HepG2 (cell line): ENCODE measurements around the gene SLC35F3. TPM values are rescaled to one million over a fixed set of nuclear protein-coding genes. Genes with fewer than 3 reads are reported as not detected.

Experiments
- ATAC-seq: fragments of 200-7000 bp; cut with Tn5 transposase; 3 replicates; pipeline ENCODE4 v1.9.1; 2020; ENCODE audit warnings: mild to moderate bottlenecking, moderate library complexity
- BruUV-seq: library from RNA; stranded (reverse); fragments of 400-500 nt; replicated peaks from 2 replicates; lab custom pipeline; 2021; lab: Mats Ljungman, UMichigan
- CTCF ChIA-PET: fragments of 300-600 bp; formaldehyde crosslinking; extraction: SDS; loops from one replicate; lab custom pipeline; 2021; ENCODE audit warnings: low total read pairs, inconsistent platforms, low intra/inter-chr PET ratio; lab: Yijun Ruan, JAX
- POLR2A ChIA-PET: fragments of 350-600 bp; sonication (Branson Sonifier 250); formaldehyde crosslinking; loops from one replicate; lab custom pipeline; 2020; ENCODE audit warnings: antibody characterized with exemption, inconsistent platforms; lab: Yijun Ruan, JAX
- DNase-seq: peaks from one replicate; pipeline ENCODE4 v3.0.0-alpha.2; 2015; ENCODE audit warnings: low spot score
- FAIRE-seq: peaks from 3 replicates; lab custom pipeline; 2011; peaks lifted over from hg19 to GRCh38; lab: Jason Lieb, UNC
- H2AFZ ChIP-seq: one replicate; pipeline ENCODE4 v1.6.1; 2011; ENCODE audit warnings: low read length, inconsistent platforms
- H3K27ac ChIP-seq: fragments of 300-600 bp; 3 replicates; pipeline ENCODE4 v1.8.0; 2011; ENCODE audit warnings: mixed run types, mild to moderate bottlenecking, mixed read lengths, low read length, inconsistent platforms; ENCODE audit not compliant: insufficient read depth; ENCODE audit errors: extremely low read length
- H3K27me3 ChIP-seq, 2 experiments: fragments of 200-600 bp in 1 of 2; 2 replicates in 1 of 2; 3 replicates in 1 of 2; pipeline versions ENCODE4 v1.6.0 to v1.8.0; 2011; ENCODE audit warnings: low read length in 2 of 2, mild to moderate bottlenecking in 2 of 2, moderate library complexity in 2 of 2, inconsistent platforms in 1 of 2; ENCODE audit not compliant: insufficient read depth in 2 of 2, control insufficient read depth in 1 of 2
- H3K36me3 ChIP-seq, 2 experiments: fragments of 200-600 bp in 1 of 2; replicated peaks in 1 of 2; 2 replicates in 1 of 2; 3 replicates in 1 of 2; pipeline versions ENCODE4 v1.5.1 to v1.8.0; 2011; ENCODE audit warnings: low read length in 2 of 2, inconsistent platforms in 1 of 2; ENCODE audit not compliant: insufficient read depth in 2 of 2, control insufficient read depth in 1 of 2
- H3K4me1 ChIP-seq: 2 replicates; pipeline ENCODE4 v1.5.1; 2012; ENCODE audit warnings: low read length, inconsistent platforms; ENCODE audit not compliant: insufficient read depth
- H3K4me2 ChIP-seq: 2 replicates; pipeline ENCODE4 v1.6.0; 2011; ENCODE audit warnings: low read depth, low read length, inconsistent platforms
- H3K4me3 ChIP-seq, 3 experiments: fragments of 200-600 bp in 1 of 3; sonication (generic), shearing (Covaris generic) in 1 of 3; replicated peaks in 1 of 3; 2 replicates each; pipeline ENCODE4 v1.5.1; 2011 to 2016; ENCODE audit warnings: low read length in 3 of 3, inconsistent platforms in 2 of 3, low read depth in 2 of 3, mild to moderate bottlenecking in 2 of 3, control low read depth in 1 of 3, mixed read lengths in 1 of 3; ENCODE audit not compliant: insufficient read depth in 1 of 3
- H3K79me2 ChIP-seq: one replicate; pipeline ENCODE4 v1.6.1; 2011; ENCODE audit warnings: low read length, inconsistent platforms; ENCODE audit not compliant: insufficient read depth
- H3K9ac ChIP-seq: 2 replicates; pipeline ENCODE4 v1.6.0; 2011; ENCODE audit warnings: mild to moderate bottlenecking, low read depth, low read length, inconsistent platforms; ENCODE audit not compliant: insufficient read depth
- H3K9me3 ChIP-seq: 2 replicates; pipeline ENCODE4 v1.5.1; 2012; ENCODE audit warnings: mild to moderate bottlenecking, low read length
- H4K20me1 ChIP-seq: 2 replicates; pipeline ENCODE4 v1.6.0; 2011; ENCODE audit warnings: inconsistent platforms, mild to moderate bottlenecking, low read length, moderate library complexity; ENCODE audit not compliant: insufficient read depth
- ATF5 ChIP-seq: sonication (generic); formaldehyde crosslinking; IDR thresholded peaks from 2 replicates; pipeline ENCODE4 v1.4.0; 2020; ENCODE audit warnings: mild to moderate bottlenecking, low read depth, missing genetic modification reagents
- CREBL2 ChIP-seq: sonication (generic); formaldehyde crosslinking; IDR thresholded peaks from 2 replicates; pipeline ENCODE4 v1.8.1; 2023; ENCODE audit warnings: missing genetic modification reagents, mild to moderate bottlenecking, borderline replicate concordance
- GATA4 ChIP-seq: sonication (generic); IDR thresholded peaks from 2 replicates; pipeline ENCODE4 v1.6.1; 2016; ENCODE audit warnings: antibody characterized with exemption, low read depth, borderline replicate concordance
- HNRNPH1 ChIP-seq: fragments of 200-400 bp; formaldehyde crosslinking; optimal IDR thresholded peaks from 2 replicates; pipeline ENCODE3; 2017; ENCODE audit warnings: mild to moderate bottlenecking, low read depth, low read length
- MAFK ChIP-seq, 2 experiments: IDR thresholded peaks in 1 of 2; conservative IDR thresholded peaks in 1 of 2; 2 replicates each; pipeline ENCODE4 v1.6.1; 2011; ENCODE audit warnings: improper control_type of control experiment in 2 of 2, low read length in 2 of 2
- MXD3 ChIP-seq: IDR thresholded peaks from 2 replicates; pipeline ENCODE4 v1.6.1; 2016; ENCODE audit warnings: mild to moderate bottlenecking, missing biosample characterization, missing genetic modification reagents
- NCOA1 ChIP-seq: sonication (generic); formaldehyde crosslinking; IDR thresholded peaks from 2 replicates; pipeline ENCODE4 v1.9.0; 2021; ENCODE audit warnings: missing genetic modification reagents
- NFE2L2 ChIP-seq: fragments of 150-350 bp; IDR thresholded peaks from 2 replicates; pipeline ENCODE4 v1.6.1; 2014; ENCODE audit warnings: low read length
- NR2F2 ChIP-seq: IDR thresholded peaks from 2 replicates; pipeline ENCODE4 v1.6.1; 2012; ENCODE audit warnings: low read depth, inconsistent platforms, borderline replicate concordance
- SMYD3 ChIP-seq: sonication (generic); formaldehyde crosslinking; IDR thresholded peaks from 2 replicates; pipeline ENCODE4 v1.8.1; 2023; ENCODE audit warnings: mild to moderate bottlenecking, missing genetic modification reagents
- ZBTB14 ChIP-seq: sonication (generic); formaldehyde crosslinking; IDR thresholded peaks from 2 replicates; pipeline ENCODE4 v1.4.0; 2020; ENCODE audit warnings: missing genetic modification reagents
- ZBTB20 ChIP-seq: sonication (generic); formaldehyde crosslinking; IDR thresholded peaks from 2 replicates; pipeline ENCODE4 v1.8.1; 2023; ENCODE audit warnings: missing genetic modification reagents, low read depth, mild to moderate bottlenecking, borderline replicate concordance
- ZNF296 ChIP-seq: sonication (generic); formaldehyde crosslinking; conservative IDR thresholded peaks from 2 replicates; pipeline ENCODE4 v1.5.0; 2020; ENCODE audit warnings: mild to moderate bottlenecking, missing genetic modification reagents
- ZNF33A ChIP-seq: sonication (generic); formaldehyde crosslinking; IDR thresholded peaks from 2 replicates; pipeline ENCODE4 v1.5.1; 2020; ENCODE audit warnings: missing genetic modification reagents, mild to moderate bottlenecking, moderate library complexity, borderline replicate concordance
- ZNF431 ChIP-seq: sonication (generic); formaldehyde crosslinking; IDR thresholded peaks from 2 replicates; pipeline ENCODE4 v1.9.0; 2022; ENCODE audit warnings: missing genetic modification reagents, low read depth, mild to moderate bottlenecking, borderline replicate concordance
- ZNF841 ChIP-seq: sonication (generic); formaldehyde crosslinking; IDR thresholded peaks from 2 replicates; pipeline ENCODE4 v1.8.1; 2023; ENCODE audit warnings: missing genetic modification reagents, borderline replicate concordance
- whole genome bisulfite sequencing: methylation state at CpG from one replicate; pipeline ENCODE4 v1.1.6; 2017; ENCODE audit warnings: low lambda C conversion rate; 5-methylcytosine and 5-hydroxymethylcytosine counted together
- in situ Hi-C: cut with HindIII; loops from 2 replicates; pipeline ENCODE4 v1.10.0; 2017; ENCODE audit warnings: low pct_unique_long_range_greater_than_20kb; ENCODE audit not compliant: extremely low pct_ligation_motif_present
- intact Hi-C: fragments of 100-400 bp; cut with micrococcal nuclease; formaldehyde crosslinking; loops from one replicate; pipeline ENCODE4 v1.10.0; 2022; ENCODE audit not compliant: unreplicated experiment
- polyA plus RNA-seq, 8 experiments: library from polyadenylated mRNA; depleted of rRNA in 3 of 8; stranded (reverse) in 7 of 8; unstranded in 1 of 8; fragments of >200 nt; fragmentation: Illumina TruSeq in 4 of 8; extraction: Trizol in 4 of 8; gene quantifications; 2 replicates each; pipeline versions ENCODE4 v1.2.1 to v1.2.3, GENCODE V29; 2011 to 2016; ENCODE audit warnings: low read depth in 4 of 8, missing spikeins in 1 of 8, mixed read lengths in 1 of 8; ENCODE audit not compliant: insufficient read depth in 1 of 8
- total RNA-seq, 5 experiments: library from RNA; depleted of rRNA; stranded (reverse); fragments of >200 nt; fragmentation: Illumina TruSeq; extraction: Trizol; gene quantifications; 2 replicates each; pipeline ENCODE4 v1.2.3, GENCODE V29; 2016; ENCODE audit warnings: low read depth in 1 of 5

SLC35F3 gene
- total and polyA plus RNA-seq, 2 of the 13 experiments (the other 11 are each of a cell fraction or from before 2014, with no cell fraction given), result not detected

GRCh38 chr1:233962878-233963277, 58.4 kb downstream of the SLC35F3 start:
- ATAC-seq (no peak), FAIRE-seq (no peak), DNase-seq (no peak)
- 0 out of 2 replicates have a peak, but pooled peaks cover 9% of the 10 kb centered on the region for H3K9me3 ChIP-seq
- intact Hi-C loops (no loop called here), in situ Hi-C loops (no loop called here)
- ChIA-PET POLR2A (no interaction called here), CTCF (no interaction called here)
- H3K27me3 ChIP-seq, result no peaks in the 10 kb centered on the region
- no peak overlapping the region for H3K4me3 ChIP-seq
- H3K4me1 ChIP-seq, result no peaks in the 10 kb centered on the region
- BruUV-seq, result no TSS peak
- H4K20me1 ChIP-seq, result no peaks in the 10 kb centered on the region
- H3K79me2 ChIP-seq, result no peaks in the 10 kb centered on the region
- H2AFZ ChIP-seq, result no peak overlapping the region
- 0% methylated on average over 3 of the region's 3 CpGs for WGBS
- no peak for TF ChIP-seq ZBTB14 (CRISPR knock-in tag)
- TF ChIP-seq NFE2L2, result no peak
- TF ChIP-seq ATF5, result no peak
- no peak for TF ChIP-seq NCOA1 (CRISPR knock-in tag)
- TF ChIP-seq HNRNPH1, result no peak
- H3K9ac ChIP-seq, result no peak overlapping the region
- H3K4me2 ChIP-seq, result no peak overlapping the region
- H3K27ac ChIP-seq, result no peak overlapping the region
- no peaks in the 10 kb centered on the region for H3K36me3 ChIP-seq

- Histone ChIP-seq H3K4me3 (no peak overlapping the region), H3K4me2 (no peak overlapping the region), H3K79me2 (no peaks in the 10 kb centered on the region), H3K27ac (no peak overlapping the region), H4K20me1 (no peaks in the 10 kb centered on the region), H3K9ac (no peak overlapping the region), H3K27me3 (no peaks in the 10 kb centered on the region), H2AFZ (no peak overlapping the region), H3K4me1 (no peaks in the 10 kb centered on the region), H3K36me3 (no peaks in the 10 kb centered on the region), H3K9me3 (0 out of 2 replicates have a peak, but pooled peaks cover 5% of the 10 kb centered on the region)
- FAIRE-seq (no peak), DNase-seq (no peak), ATAC-seq (no peak)
- intact Hi-C loops, result no loop called here
- in situ Hi-C loops, result no loop called here
- TF ChIP-seq MXD3 (CRISPR knock-in tag), result no peak
- no peak for TF ChIP-seq CREBL2 (CRISPR knock-in tag)
- no peak for TF ChIP-seq GATA4
- no peak for TF ChIP-seq ZBTB20 (CRISPR knock-in tag)
- TF ChIP-seq ZNF296 (CRISPR knock-in tag), result no peak
- no peak for TF ChIP-seq SMYD3 (CRISPR knock-in tag)
- no peak for TF ChIP-seq ZNF431 (CRISPR knock-in tag)
- TF ChIP-seq NR2F2, result no peak
- no peak for TF ChIP-seq ZNF841 (CRISPR knock-in tag)
- TF ChIP-seq MAFK (conservative IDR thresholded peaks at IDR 0.05 in 1 of 2, IDR thresholded peaks at IDR 0.05 in 1 of 2; ENCODE audit: low read length in 2 of 2), result no peak
- TF ChIP-seq ZNF33A (CRISPR knock-in tag), result no peak
- no TSS peak for BruUV-seq
- CTCF ChIA-PET, result no interaction called here
- POLR2A ChIA-PET, result no interaction called here
These were observed 61.4 kb downstream of the SLC35F3 start for GRCh38 chr1:233965856-233966255.
